T-helper 1 cell treated with Interleukin-12 subunit alpha and Interleukin-12 subunit beta and Interleukin-4 antibody, amounts not matched to agents 30 μg/mL and 1 μg/mL, for 36 hours (primary cell): ENCODE results near the gene KCNS1.
"Not testable (repeated sequence)": the region's sequence is repeated elsewhere in the genome, so short reads cannot be mapped to it uniquely, and the experiment has no call there.

Experiments
- H3K27ac Mint-ChIP-seq: one replicate; pipeline ENCODE4 v1.8.0; 2021; ENCODE audit warnings: mild to moderate bottlenecking, mixed read lengths
- H3K27me3 Mint-ChIP-seq: one replicate; pipeline ENCODE4 v1.8.0; 2021; ENCODE audit warnings: low read depth, mixed read lengths
- H3K36me3 Mint-ChIP-seq: one replicate; pipeline ENCODE4 v1.8.0; 2021; ENCODE audit warnings: low read depth, mixed read lengths
- H3K4me1 Mint-ChIP-seq: one replicate; pipeline ENCODE4 v1.8.0; 2021; ENCODE audit warnings: low read depth, mixed read lengths
- H3K4me3 Mint-ChIP-seq: one replicate; pipeline ENCODE4 v1.8.0; 2021; ENCODE audit warnings: mild to moderate bottlenecking, moderate library complexity, mixed read lengths
- H3K9me3 Mint-ChIP-seq: one replicate; pipeline ENCODE4 v1.8.0; 2021; ENCODE audit warnings: mixed read lengths

Gene KCNS1

GRCh38 chr20:45073221-45073620, 27.7 kb downstream of the KCNS1 start:
- Mint-ChIP-seq H3K36me3 (peaks cover 41% of the 10 kb centered on the region), H3K27ac (no peak overlapping the region), H3K9me3 (no peaks in the 10 kb centered on the region), H3K4me3 (no peak overlapping the region), H3K4me1 (peaks cover 12% of the 10 kb centered on the region), H3K27me3 (no peaks in the 10 kb centered on the region)

GRCh38 chr20:45072066-45072465, 28.9 kb downstream of the KCNS1 start:
- no peak overlapping the region for H3K4me3 Mint-ChIP-seq
- no peak overlapping the region for H3K27ac Mint-ChIP-seq
- peaks cover 13% of the 10 kb centered on the region for H3K4me1 Mint-ChIP-seq
- H3K36me3 Mint-ChIP-seq, result peaks cover 46% of the 10 kb centered on the region
- H3K9me3 Mint-ChIP-seq, result no peaks in the 10 kb centered on the region
- H3K27me3 Mint-ChIP-seq, result no peaks in the 10 kb centered on the region

GRCh38 chr20:45070932-45071632, 29.8 kb downstream of the KCNS1 start:
- Mint-ChIP-seq H3K36me3 (peaks cover 44% of the 10 kb centered on the region), H3K27ac (no peak overlapping the region), H3K27me3 (no peaks in the 10 kb centered on the region), H3K9me3 (no peaks in the 10 kb centered on the region), H3K4me3 (no peak overlapping the region), H3K4me1 (peaks cover 16% of the 10 kb centered on the region)

- H3K4me1 Mint-ChIP-seq, result peaks cover 24% of the 10 kb centered on the region
- H3K36me3 Mint-ChIP-seq, result peaks cover 36% of the 10 kb centered on the region
Measured at GRCh38 chr20:45069261-45069660, 31.7 kb downstream of the KCNS1 start.

GRCh38 chr20:45067558-45067957, 33.4 kb downstream of the KCNS1 start:
- no peak overlapping the region for H3K27ac Mint-ChIP-seq
- peaks cover 24% of the 10 kb centered on the region for H3K4me1 Mint-ChIP-seq
- peaks cover 37% of the 10 kb centered on the region for H3K36me3 Mint-ChIP-seq
- H3K27me3 Mint-ChIP-seq, result no peaks in the 10 kb centered on the region
- H3K9me3 Mint-ChIP-seq, result no peaks in the 10 kb centered on the region
- H3K4me3 Mint-ChIP-seq, result no peak overlapping the region

More at GRCh38 chr20:45069261-45069660, 31.7 kb downstream of the KCNS1 start:
- no peak overlapping the region for H3K4me3 Mint-ChIP-seq
- H3K27me3 Mint-ChIP-seq, result no peaks in the 10 kb centered on the region
- no peak overlapping the region for H3K27ac Mint-ChIP-seq
- no peaks in the 10 kb centered on the region for H3K9me3 Mint-ChIP-seq

- Mint-ChIP-seq H3K36me3 (peaks cover 37% of the 10 kb centered on the region), H3K9me3 (no peaks in the 10 kb centered on the region), H3K27me3 (no peaks in the 10 kb centered on the region), H3K27ac (no peak overlapping the region), H3K4me1 (peaks cover 24% of the 10 kb centered on the region), H3K4me3 (no peak overlapping the region)
Measured at GRCh38 chr20:45067087-45067486, 33.8 kb downstream of the KCNS1 start.

GRCh38 chr20:45066372-45066771, 34.6 kb downstream of the KCNS1 start:
- peaks cover 37% of the 10 kb centered on the region for H3K36me3 Mint-ChIP-seq
- no peaks in the 10 kb centered on the region for H3K27me3 Mint-ChIP-seq
- peaks cover 22% of the 10 kb centered on the region for H3K4me1 Mint-ChIP-seq
- H3K4me3 Mint-ChIP-seq, result no peak overlapping the region
- H3K27ac Mint-ChIP-seq, result no peak overlapping the region
- no peaks in the 10 kb centered on the region for H3K9me3 Mint-ChIP-seq

GRCh38 chr20:45064812-45065211, 36.1 kb downstream of the KCNS1 start:
- H3K27ac Mint-ChIP-seq, result no peak overlapping the region
- H3K36me3 Mint-ChIP-seq, result peaks cover 34% of the 10 kb centered on the region
- peaks cover 21% of the 10 kb centered on the region for H3K4me1 Mint-ChIP-seq
- H3K27me3 Mint-ChIP-seq, result no peaks in the 10 kb centered on the region
- H3K4me3 Mint-ChIP-seq, result no peak overlapping the region
- no peaks in the 10 kb centered on the region for H3K9me3 Mint-ChIP-seq

- H3K27ac Mint-ChIP-seq, H3K27me3 Mint-ChIP-seq, H3K4me3 Mint-ChIP-seq, H3K9me3 Mint-ChIP-seq: not testable (repeated sequence)
- Mint-ChIP-seq H3K36me3 (peaks cover 35% of the 10 kb centered on the region), H3K4me1 (peaks cover 28% of the 10 kb centered on the region)
Measured at GRCh38 chr20:45063107-45063506, 37.8 kb downstream of the KCNS1 start.

- Mint-ChIP-seq H3K36me3 (peaks cover 28% of the 10 kb centered on the region), H3K9me3 (no peaks in the 10 kb centered on the region), H3K4me3 (no peak overlapping the region), H3K4me1 (peaks cover 28% of the 10 kb centered on the region), H3K27me3 (no peaks in the 10 kb centered on the region), H3K27ac (no peak overlapping the region)
Measured at GRCh38 chr20:45061244-45061643, 39.7 kb downstream of the KCNS1 start.

- no peaks in the 10 kb centered on the region for H3K27me3 Mint-ChIP-seq
- no peaks in the 10 kb centered on the region for H3K9me3 Mint-ChIP-seq
- H3K4me1 Mint-ChIP-seq, result peaks cover 28% of the 10 kb centered on the region
- H3K4me3 Mint-ChIP-seq, result no peak overlapping the region
- peaks cover 33% of the 10 kb centered on the region for H3K36me3 Mint-ChIP-seq
- no peak overlapping the region for H3K27ac Mint-ChIP-seq
Measured at GRCh38 chr20:45060294-45060693, 40.6 kb downstream of the KCNS1 start.

- Mint-ChIP-seq H3K27me3 (no peaks in the 10 kb centered on the region), H3K27ac (peak overlapping the region; percentile 6), H3K4me3 (no peak overlapping the region), H3K9me3 (no peaks in the 10 kb centered on the region), H3K36me3 (peaks cover 36% of the 10 kb centered on the region), H3K4me1 (peaks cover 19% of the 10 kb centered on the region)
Measured at GRCh38 chr20:45059022-45059728, 41.8 kb downstream of the KCNS1 start.

- H3K27ac Mint-ChIP-seq, result no peak overlapping the region
- H3K36me3 Mint-ChIP-seq, result peaks cover 40% of the 10 kb centered on the region
- H3K9me3 Mint-ChIP-seq, result no peaks in the 10 kb centered on the region
- H3K27me3 Mint-ChIP-seq, result no peaks in the 10 kb centered on the region
- H3K4me3 Mint-ChIP-seq, result no peak overlapping the region
- peaks cover 23% of the 10 kb centered on the region for H3K4me1 Mint-ChIP-seq
Measured at GRCh38 chr20:45058168-45058850, 42.6 kb downstream of the KCNS1 start.

- H3K27me3 Mint-ChIP-seq, result no peaks in the 10 kb centered on the region
- H3K27ac Mint-ChIP-seq, result no peak overlapping the region
- H3K4me3 Mint-ChIP-seq, result no peak overlapping the region
- H3K9me3 Mint-ChIP-seq, result no peaks in the 10 kb centered on the region
- peaks cover 37% of the 10 kb centered on the region for H3K4me1 Mint-ChIP-seq
- peaks cover 40% of the 10 kb centered on the region for H3K36me3 Mint-ChIP-seq
Measured at GRCh38 chr20:45056473-45057173, 44.3 kb downstream of the KCNS1 start.
